Measurements from ENCODE around the gene YIPF3. TPM values are rescaled to one million over a fixed set of nuclear protein-coding genes. Genes with fewer than 3 reads are reported as not detected.
"Not testable (repeated sequence)": the region's sequence is repeated elsewhere in the genome, so short reads cannot be mapped to it uniquely, and the experiment has no call there.

Gene YIPF3
- polyA plus RNA-seq (2012; ENCODE audit: low read depth, missing spikeins): 45.0 TPM

GRCh38 chr6:43516697-43517504 is at the start of gene YIPF3, which contains the start of gene POLR1C:
TSS of gene YIPF3 (minus strand) at chr6:43516926. CDS start at chr6:43516807, 119 bp downstream.
TSS of gene POLR1C (plus strand) at chr6:43517089. CDS start at chr6:43517110, 21 bp downstream.
- DNase-seq (ENCODE audit: insufficient read length, low spot score) (peak; percentile 93), FAIRE-seq (peak; percentile 94)
- TF ChIP-seq POLR2AphosphoS5 (IDR thresholded peaks at IDR 0.05; ENCODE audit: low read depth, low read length) (peak; percentile 92), POLR2A (IDR thresholded peaks at IDR 0.05; ENCODE audit: low read depth, low read length) (peak; percentile 98), PAX5 (IDR thresholded peaks at IDR 0.05; ENCODE audit: insufficient read depth, low read length, severe bottlenecking) (peak; percentile 12), TAF1 (IDR thresholded peaks at IDR 0.05; ENCODE audit: low read depth, low read length) (peak; percentile 89), SPI1 (IDR thresholded peaks at IDR 0.05; ENCODE audit: low read depth, low read length) (peak; percentile 35; the same call in 1 of the 2 replicates), POU2F2 (IDR thresholded peaks at IDR 0.05; ENCODE audit: low read depth, low read length) (no peak)

- no peak for TF ChIP-seq TAF1 (IDR thresholded peaks at IDR 0.05; ENCODE audit: low read depth, low read length)
- no peak for TF ChIP-seq POLR2A (IDR thresholded peaks at IDR 0.05; ENCODE audit: low read depth, low read length)
- no peak for TF ChIP-seq SPI1 (IDR thresholded peaks at IDR 0.05; ENCODE audit: low read depth, low read length)
- TF ChIP-seq POU2F2 (IDR thresholded peaks at IDR 0.05; ENCODE audit: low read depth, low read length): no peak
- TF ChIP-seq POLR2AphosphoS5 (IDR thresholded peaks at IDR 0.05; ENCODE audit: low read depth, low read length): no peak
- no peak for TF ChIP-seq PAX5 (IDR thresholded peaks at IDR 0.05; ENCODE audit: insufficient read depth, low read length, severe bottlenecking)
- no peak for FAIRE-seq
- DNase-seq (ENCODE audit: insufficient read length, low spot score): no peak
Measured at GRCh38 chr6:43559328-43559727, 42.6 kb upstream of the YIPF3 start.

GRCh38 chr6:43557620-43558019 is 40.9 kb upstream of the YIPF3 start:
- FAIRE-seq; DNase-seq (ENCODE audit: insufficient read length, low spot score): not testable (repeated sequence)

DNA sequence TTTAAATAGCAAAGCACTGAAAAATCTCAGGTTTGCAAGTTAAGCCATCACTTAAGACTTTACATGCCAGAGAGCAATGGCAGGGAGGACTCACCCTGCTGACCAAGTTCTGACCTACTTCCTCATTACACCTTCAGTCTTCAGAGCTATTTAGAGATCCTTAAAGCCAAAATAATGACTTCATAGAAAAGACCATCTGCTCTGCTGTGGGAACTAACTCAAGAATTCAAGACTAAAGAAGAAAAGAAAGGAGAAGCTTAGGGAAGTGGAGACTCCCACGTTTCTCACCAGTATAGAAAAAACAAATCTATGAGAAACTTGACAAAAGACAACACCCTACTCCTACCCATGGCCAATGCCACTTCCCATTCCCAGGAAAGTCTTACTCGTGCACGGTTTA is 30.5 kb upstream of the YIPF3 start:
- DNase-seq (ENCODE audit: insufficient read length, low spot score) (no peak), FAIRE-seq (no peak)
- TF ChIP-seq POLR2AphosphoS5 (IDR thresholded peaks at IDR 0.05; ENCODE audit: low read depth, low read length) (no peak), SPI1 (IDR thresholded peaks at IDR 0.05; ENCODE audit: low read depth, low read length) (0 out of 2 replicates have a peak, but pooled peaks have one; percentile 22)

DNA sequence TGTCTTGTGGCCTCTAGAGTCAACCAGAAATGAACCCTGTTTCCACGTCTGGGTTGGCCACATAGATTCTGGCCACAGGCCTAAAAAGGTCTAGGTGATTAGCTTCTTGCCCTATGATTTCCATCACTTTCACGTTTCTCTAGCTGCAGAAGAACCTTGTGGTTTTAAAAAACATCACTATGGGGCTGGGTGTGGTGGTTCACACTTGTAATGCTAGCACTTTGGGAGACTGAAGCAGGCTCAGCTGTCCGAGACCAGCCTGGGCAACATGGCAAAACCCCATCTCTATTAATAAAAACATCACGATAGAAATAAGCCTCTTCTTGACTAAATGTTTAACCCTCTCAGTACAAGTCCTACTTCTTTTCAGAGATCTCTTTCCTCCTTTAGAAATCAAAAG is 27.7 kb upstream of the YIPF3 start:
- TF ChIP-seq PAX5 (IDR thresholded peaks at IDR 0.05; ENCODE audit: insufficient read depth, low read length, severe bottlenecking) (no peak), SPI1 (IDR thresholded peaks at IDR 0.05; ENCODE audit: low read depth, low read length) (no peak)
- FAIRE-seq: no peak

GRCh38 chr6:43541774-43542471 is 25.2 kb upstream of the YIPF3 start:
- DNase-seq (ENCODE audit: insufficient read length, low spot score) (peak; percentile 15), FAIRE-seq (peak; percentile 85)
- TF ChIP-seq PAX5 (IDR thresholded peaks at IDR 0.05; ENCODE audit: insufficient read depth, low read length, severe bottlenecking) (peak; percentile 65), POU2F2 (IDR thresholded peaks at IDR 0.05; ENCODE audit: low read depth, low read length) (no peak)

More for the DNA sequence above, 27.7 kb upstream of the YIPF3 start:
- no peak for DNase-seq (ENCODE audit: insufficient read length, low spot score)

DNA sequence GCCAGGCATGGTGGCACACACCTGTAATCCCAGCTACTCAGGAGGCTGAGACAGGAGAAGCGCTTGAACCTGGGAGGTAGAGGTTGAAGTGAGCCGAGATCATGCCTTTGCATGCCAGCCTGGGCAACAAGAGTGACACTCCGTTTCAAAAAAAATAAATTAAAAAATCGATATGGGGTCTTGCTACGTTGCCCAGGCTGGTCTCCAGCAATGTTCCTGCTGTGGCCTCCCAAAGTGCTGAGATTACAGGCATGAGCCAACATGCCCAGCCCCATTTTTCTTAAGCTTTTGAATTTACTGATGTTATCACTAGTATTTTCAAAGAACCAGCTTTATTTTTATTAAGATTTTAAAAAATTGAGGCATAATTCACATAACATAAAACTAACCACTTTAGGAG is 23.8 kb upstream of the YIPF3 start:
- DNase-seq (ENCODE audit: insufficient read length, low spot score): no peak
- TF ChIP-seq SPI1 (IDR thresholded peaks at IDR 0.05; ENCODE audit: low read depth, low read length) (no peak), POU2F2 (IDR thresholded peaks at IDR 0.05; ENCODE audit: low read depth, low read length) (no peak)
- no peak for FAIRE-seq

- not testable (repeated sequence) for FAIRE-seq; DNase-seq (ENCODE audit: insufficient read length, low spot score)
Measured at GRCh38 chr6:43539409-43539808, 22.7 kb upstream of the YIPF3 start.

GRCh38 chr6:43538986-43539385 is 22.3 kb upstream of the YIPF3 start:
- DNase-seq (ENCODE audit: insufficient read length, low spot score); FAIRE-seq: not testable (repeated sequence)

DNA sequence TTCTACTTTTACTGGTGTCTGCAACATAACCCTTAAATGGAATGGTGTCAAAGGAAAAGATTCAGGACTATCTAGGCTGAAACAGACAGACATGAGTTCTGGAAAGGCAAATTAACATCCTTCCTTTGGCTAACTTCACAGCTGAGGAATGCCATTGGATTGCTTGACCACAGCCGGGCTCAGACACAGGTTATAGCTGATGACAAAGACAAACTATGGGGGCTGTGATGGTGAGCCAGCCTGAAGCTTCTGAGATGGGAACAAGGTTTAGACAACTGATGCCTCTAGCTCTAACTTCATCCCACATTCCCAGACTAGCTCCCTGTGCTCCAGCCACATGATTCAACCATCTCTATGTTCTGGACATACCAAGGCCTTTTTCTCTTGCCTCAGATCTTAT is 15.5 kb upstream of the YIPF3 start:
- no peak for DNase-seq (ENCODE audit: insufficient read length, low spot score)
- FAIRE-seq: no peak
- TF ChIP-seq POLR2A (IDR thresholded peaks at IDR 0.05; ENCODE audit: low read depth, low read length) (no peak), SPI1 (IDR thresholded peaks at IDR 0.05; ENCODE audit: low read depth, low read length) (no peak), POU2F2 (IDR thresholded peaks at IDR 0.05; ENCODE audit: low read depth, low read length) (no peak), TAF1 (IDR thresholded peaks at IDR 0.05; ENCODE audit: low read depth, low read length) (no peak), PAX5 (IDR thresholded peaks at IDR 0.05; ENCODE audit: insufficient read depth, low read length, severe bottlenecking) (no peak), POLR2AphosphoS5 (IDR thresholded peaks at IDR 0.05; ENCODE audit: low read depth, low read length) (no peak)

DNA sequence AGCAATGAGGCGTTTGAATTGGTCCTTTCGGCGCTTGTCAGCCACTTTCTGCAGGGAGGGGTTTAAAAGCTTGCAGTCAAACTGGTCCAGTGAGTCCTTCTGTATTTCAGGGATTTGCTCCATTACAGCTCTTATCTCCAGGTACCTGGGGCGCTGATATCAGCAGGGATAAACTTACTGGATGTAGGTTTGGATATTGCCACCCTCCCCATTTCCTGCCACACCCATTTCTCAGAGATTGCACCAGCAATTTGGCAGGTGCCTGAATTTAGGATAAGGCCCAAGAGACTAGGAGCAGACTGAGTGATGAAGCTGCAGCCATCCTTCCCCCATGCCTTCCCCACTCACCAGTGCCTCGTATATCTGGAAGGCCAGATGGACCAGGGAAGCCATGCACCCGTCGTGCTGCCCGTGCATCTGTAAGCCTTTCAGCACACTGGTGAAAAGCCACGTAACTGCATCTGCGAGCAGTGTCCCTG is 7.8 kb upstream of the YIPF3 start:
- DNase-seq (ENCODE audit: insufficient read length, low spot score): no peak
- FAIRE-seq: no peak

More for the DNA sequence above, 7.8 kb upstream of the YIPF3 start:
- TF ChIP-seq POLR2A (IDR thresholded peaks at IDR 0.05; ENCODE audit: low read depth, low read length) (0 out of 2 replicates have a peak, but pooled peaks have one; percentile 11), POLR2AphosphoS5 (IDR thresholded peaks at IDR 0.05; ENCODE audit: low read depth, low read length) (peak; percentile 66; the same call in 1 of the 2 replicates), TAF1 (IDR thresholded peaks at IDR 0.05; ENCODE audit: low read depth, low read length) (no peak)
